ENCODE data around the gene CAMKMT. TPM values are rescaled to one million over a fixed set of nuclear protein-coding genes. Genes with fewer than 3 reads are reported as not detected.
A peak's percentile ranks its signal among the peaks of the same experiment; 100 is the strongest.

CAMKMT gene
- total RNA-seq, 2 experiments from 2014 or later = 12.1 to 14.1 TPM

- Mint-ChIP-seq H3K27me3 (no peaks in the 10 kb centered on the region), H3K4me3 (no peak overlapping the region), H3K36me3 (ENCODE audit: low read depth) (peaks cover 37% of the 10 kb centered on the region), H3K4me1 (ENCODE audit: low read depth) (peaks cover 9% of the 10 kb centered on the region), H3K27ac (no peak overlapping the region), H3K9me3 (no peaks in the 10 kb centered on the region)
- intact Hi-C loops (cut with micrococcal nuclease) = no loop called here
- ChIA-PET CTCF (no interaction called here), POLR2A (no interaction called here)
- DNase-seq (no peak), ATAC-seq (no peak)
- no peak for TF ChIP-seq CTCF (IDR thresholded peaks at IDR 0.05)
Measured at GRCh38 chr2:44330801-44331200, 30.9 kb upstream of the CAMKMT start.

- ChIA-PET POLR2A (interaction anchor here (1.3 kb wide), 1 partner anchor 28 kb away, joined by 3 read pairs; the partner anchor contains the start of gene CAMKMT), CTCF (interaction anchor here (1.0 kb wide), 1 partner anchor 58 kb away, joined by 3 read pairs; no protein-coding TSS in a partner anchor)
- H3K4me1 Mint-ChIP-seq (ENCODE audit: low read depth) = peaks cover 9% of the 10 kb centered on the region
- no peak overlapping the region for H3K27ac Mint-ChIP-seq
- ATAC-seq (no peak), DNase-seq (no peak)
- no peaks in the 10 kb centered on the region for H3K27me3 Mint-ChIP-seq
- H3K4me3 Mint-ChIP-seq = no peak overlapping the region
- intact Hi-C loops (cut with micrococcal nuclease) = no loop called here
- TF ChIP-seq CTCF (IDR thresholded peaks at IDR 0.05) = no peak
- H3K9me3 Mint-ChIP-seq = no peaks in the 10 kb centered on the region
- peaks cover 51% of the 10 kb centered on the region for H3K36me3 Mint-ChIP-seq (ENCODE audit: low read depth)
Measured at GRCh38 chr2:44333994-44334393, 27.8 kb upstream of the CAMKMT start.

GRCh38 chr2:44335806-44336538, 25.8 kb upstream of the CAMKMT start:
- CTCF ChIA-PET = interaction anchor here (2.0 kb wide), 1 partner anchor 292 kb away, joined by 7 read pairs; no protein-coding TSS in a partner anchor
- Mint-ChIP-seq H3K4me1 (ENCODE audit: low read depth) (peaks cover 3% of the 10 kb centered on the region), H3K9me3 (no peaks in the 10 kb centered on the region), H3K4me3 (no peak overlapping the region), H3K27ac (no peak overlapping the region), H3K27me3 (no peaks in the 10 kb centered on the region), H3K36me3 (ENCODE audit: low read depth) (peaks cover 50% of the 10 kb centered on the region)
- POLR2A ChIA-PET = interaction anchor here (0.6 kb wide), 1 partner anchor 58 kb away, joined by 3 read pairs; no protein-coding TSS in a partner anchor
- intact Hi-C loops (cut with micrococcal nuclease) = no loop called here
- TF ChIP-seq CTCF (IDR thresholded peaks at IDR 0.05) = no peak
- ATAC-seq = no peak
- no peak for DNase-seq

- Mint-ChIP-seq H3K27me3 (no peaks in the 10 kb centered on the region), H3K4me3 (no peak overlapping the region), H3K4me1 (ENCODE audit: low read depth) (no peaks in the 10 kb centered on the region), H3K36me3 (ENCODE audit: low read depth) (peaks cover 26% of the 10 kb centered on the region), H3K27ac (no peak overlapping the region), H3K9me3 (no peaks in the 10 kb centered on the region)
- TF ChIP-seq CTCF (IDR thresholded peaks at IDR 0.05) = peak; percentile 49
- CTCF ChIA-PET = interaction anchor here (0.7 to 2.2 kb wide), 17 partner anchors 13 to 612 kb away, joined by 3 to 14 read pairs (median 3); partner anchors contain the start of genes CAMKMT and PREPL
- DNase-seq (peak; percentile 36), ATAC-seq (no peak)
- intact Hi-C loops (cut with micrococcal nuclease) = no loop called here
- POLR2A ChIA-PET = no interaction called here
Measured at GRCh38 chr2:44342854-44343253, 18.9 kb upstream of the CAMKMT start.

- intact Hi-C loops (cut with micrococcal nuclease) = no loop called here
- ChIA-PET CTCF (interaction anchor here (1.2 to 1.8 kb wide), 2 partner anchors 14 to 260 kb away, joined by 4 to 9 read pairs; partner anchors contain the start of genes CAMKMT and PREPL), POLR2A (no interaction called here)
- no peak for TF ChIP-seq CTCF (IDR thresholded peaks at IDR 0.05)
- Mint-ChIP-seq H3K27ac (no peak overlapping the region), H3K4me1 (ENCODE audit: low read depth) (peaks cover 20% of the 10 kb centered on the region), H3K9me3 (no peaks in the 10 kb centered on the region), H3K4me3 (no peak overlapping the region), H3K36me3 (ENCODE audit: low read depth) (peaks cover 14% of the 10 kb centered on the region), H3K27me3 (no peaks in the 10 kb centered on the region)
- ATAC-seq (no peak), DNase-seq (no peak)
Measured at GRCh38 chr2:44347526-44347925, 14.2 kb upstream of the CAMKMT start.

Data from activated CD8-positive, alpha-beta T cell treated with anti-CD3 and anti-CD28 coated beads for 36 hours (primary cell).